Activated T-cell treated with anti-CD3 and anti-CD28 coated beads, Interleukin-2, amount 50 U/mL, for 48 hours (primary cell): ENCODE results near the gene ARCN1.

ENCODE experiments used
- DNase-seq, 2 experiments: peaks; one replicate each; pipeline ENCODE4 v3.0.0-alpha.2; 2020

ARCN1 gene

GRCh38 chr11:118621784-118622375 is 49.7 kb downstream of the ARCN1 start:
- no peak for DNase-seq

- no peak for DNase-seq
Measured at GRCh38 chr11:118622376-118623268, 50.4 kb downstream of the ARCN1 start.

- DNase-seq = no peak
Measured at GRCh38 chr11:118623269-118623655, 51.1 kb downstream of the ARCN1 start.

GRCh38 chr11:118625036-118625690 is 53.0 kb downstream of the ARCN1 start:
- DNase-seq = no peak

- DNase-seq = no peak
Measured at GRCh38 chr11:118625976-118626375, 53.8 kb downstream of the ARCN1 start.

GRCh38 chr11:118627566-118627965 is 55.4 kb downstream of the ARCN1 start:
- DNase-seq = no peak

- no peak for DNase-seq
Measured at GRCh38 chr11:118628031-118628430, 55.8 kb downstream of the ARCN1 start.

- DNase-seq = no peak
Measured at GRCh38 chr11:118628432-118628831, 56.2 kb downstream of the ARCN1 start.

GRCh38 chr11:118628861-118629549 is 56.8 kb downstream of the ARCN1 start:
- DNase-seq = no peak

- DNase-seq = no peak
Measured at GRCh38 chr11:118629761-118630661, 57.8 kb downstream of the ARCN1 start.

- DNase-seq = no peak
Measured at GRCh38 chr11:118631142-118631909, 59.1 kb downstream of the ARCN1 start.

GRCh38 chr11:118632577-118633318 is 60.5 kb downstream of the ARCN1 start:
- no peak for DNase-seq

GRCh38 chr11:118633319-118633690 is 61.1 kb downstream of the ARCN1 start:
- no peak for DNase-seq

- DNase-seq = no peak
Measured at GRCh38 chr11:118633979-118634378, 61.8 kb downstream of the ARCN1 start.

- peak in 1 of 2 experiments; percentile 29 for DNase-seq
Measured at GRCh38 chr11:118634431-118635236, 62.4 kb downstream of the ARCN1 start.

- no peak for DNase-seq
Measured at GRCh38 chr11:118635237-118635591, 63.0 kb downstream of the ARCN1 start.

GRCh38 chr11:118635642-118636041 is 63.4 kb downstream of the ARCN1 start:
- no peak for DNase-seq

GRCh38 chr11:118636569-118637290 is 64.5 kb downstream of the ARCN1 start:
- no peak for DNase-seq

- no peak for DNase-seq
Measured at GRCh38 chr11:118638726-118639125, 66.5 kb downstream of the ARCN1 start.
